HCEC 1CT (cell line): ENCODE data around the gene DHH.
A peak's percentile ranks its signal among the peaks of the same experiment; 100 is the strongest.
"Not testable (repeated sequence)": the region's sequence is repeated elsewhere in the genome, so short reads cannot be mapped to it uniquely, and the experiment has no call there.

Experiments used
- DNase-seq: peaks from one replicate; pipeline ENCODE4 v3.0.0-alpha.2; 2017

The DHH gene

GRCh38 chr12:49094160-49094974, at the start of gene DHH:
Gene DHH (minus strand): TSS chr12:49094801. CDS start chr12:49094512, 289 bp downstream.
- no peak for DNase-seq

- DNase-seq = no peak
Measured at GRCh38 chr12:49144384-49144783, 49.8 kb upstream of the DHH start.

- DNase-seq = no peak
Measured at GRCh38 chr12:49138999-49139398, 44.4 kb upstream of the DHH start.

GRCh38 chr12:49138587-49138986, 44.0 kb upstream of the DHH start:
- no peak for DNase-seq

- no peak for DNase-seq
Measured at GRCh38 chr12:49137476-49137875, 42.9 kb upstream of the DHH start.

GRCh38 chr12:49136997-49137396, 42.4 kb upstream of the DHH start:
- DNase-seq = not testable (repeated sequence)

GRCh38 chr12:49133590-49133989, 39.0 kb upstream of the DHH start:
- no peak for DNase-seq

GRCh38 chr12:49133014-49133413, 38.4 kb upstream of the DHH start:
- DNase-seq = no peak

- peak; percentile 66 for DNase-seq
Measured at GRCh38 chr12:49131894-49132461, 37.4 kb upstream of the DHH start.

GRCh38 chr12:49131051-49131893, 36.7 kb upstream of the DHH start, which contains the start of gene TUBA1B:
Gene TUBA1B (minus strand): TSS chr12:49131395. CDS start chr12:49131300, 95 bp downstream.
- peak; percentile 82 for DNase-seq

GRCh38 chr12:49130151-49131050, 35.8 kb upstream of the DHH start:
- DNase-seq = peak; percentile 92

GRCh38 chr12:49129332-49130150, 34.9 kb upstream of the DHH start:
- no peak for DNase-seq

GRCh38 chr12:49127971-49128370, 33.4 kb upstream of the DHH start:
- DNase-seq = not testable (repeated sequence)

- peak; percentile 25 for DNase-seq
Measured at GRCh38 chr12:49126852-49127763, 32.5 kb upstream of the DHH start.

GRCh38 chr12:49121047-49121696, 26.6 kb upstream of the DHH start:
- peak; percentile 67 for DNase-seq

- DNase-seq = no peak
Measured at GRCh38 chr12:49111206-49111605, 16.6 kb upstream of the DHH start.

- peak; percentile 98 for DNase-seq
Measured at GRCh38 chr12:49110464-49111155, 16.0 kb upstream of the DHH start, which contains the start of gene LMBR1L. Gene LMBR1L (minus strand): TSS chr12:49110847. CDS start chr12:49110555, 292 bp downstream.

GRCh38 chr12:49109641-49110463, 15.3 kb upstream of the DHH start:
- no peak for DNase-seq
